OCI-LY7 (cell line): ENCODE data around the gene TRPM2. TPM values are rescaled to one million over a fixed set of nuclear protein-coding genes. Genes with fewer than 3 reads are reported as not detected.
A peak's percentile ranks its signal among the peaks of the same experiment; 100 is the strongest.

Experiments used
- BruUV-seq: library from RNA; stranded (reverse); fragments of 400-500 nt; replicated peaks from 2 replicates; lab custom pipeline; 2021; lab: Mats Ljungman, UMichigan
- CTCF ChIA-PET: fragments of 300-600 bp; sonication (Branson Sonifier 250); formaldehyde crosslinking; loops from one replicate; lab custom pipeline; 2022; ENCODE audit warnings: antibody characterized with exemption; ENCODE audit not compliant: unreplicated experiment; lab: Charles Lee
- POLR2A ChIA-PET: fragments of 300-600 bp; sonication (Branson Sonifier 250); formaldehyde crosslinking; loops from one replicate; lab custom pipeline; 2022; ENCODE audit warnings: antibody characterized with exemption; lab: Charles Lee
- DNase-seq: peaks from one replicate; pipeline ENCODE4 v3.0.0-alpha.2; 2015; ENCODE audit warnings: low spot score
- H2AFZ ChIP-seq: fragments of 200-600 bp; sonication (generic), shearing (Covaris generic); 2 replicates; pipeline ENCODE4 v1.6.1; 2014; ENCODE audit warnings: mild to moderate bottlenecking, antibody characterized with exemption, low read length, moderate library complexity
- H3K27ac ChIP-seq: fragments of 200-600 bp; sonication (generic); 2 replicates; pipeline ENCODE4 v1.5.1; 2014; ENCODE audit warnings: mixed run types, low read depth, mild to moderate bottlenecking, moderate library complexity, low read length, inconsistent platforms; ENCODE audit not compliant: poor library complexity, severe bottlenecking
- H3K36me3 ChIP-seq: fragments of 200-600 bp; sonication (generic); 2 replicates; pipeline ENCODE4 v1.6.1; 2014; ENCODE audit warnings: mild to moderate bottlenecking, antibody characterized with exemption, low read length, moderate library complexity, mixed read lengths; ENCODE audit not compliant: insufficient read depth
- H3K4me1 ChIP-seq: fragments of 200-600 bp; sonication (generic); 2 replicates; pipeline ENCODE4 v1.5.1; 2014; ENCODE audit warnings: mild to moderate bottlenecking, low read length; ENCODE audit not compliant: insufficient read depth, poor library complexity, severe bottlenecking
- H3K4me2 ChIP-seq: fragments of 200-600 bp; sonication (generic); 2 replicates; pipeline ENCODE4 v1.6.1; 2014; ENCODE audit warnings: mild to moderate bottlenecking, low read length
- H3K4me3 ChIP-seq: fragments of 200-600 bp; sonication (generic); 2 replicates; pipeline ENCODE4 v1.5.1; 2014; ENCODE audit warnings: mild to moderate bottlenecking, low read depth, low read length; ENCODE audit not compliant: poor library complexity, severe bottlenecking
- H3K79me2 ChIP-seq: fragments of 200-600 bp; sonication (generic); 2 replicates; pipeline ENCODE4 v1.6.1; 2016; ENCODE audit warnings: low read depth, mild to moderate bottlenecking, low read length, moderate library complexity, mixed read lengths; ENCODE audit not compliant: insufficient read depth
- H3K9me2 ChIP-seq: fragments of 200-600 bp; sonication (generic); 2 replicates; pipeline ENCODE4 v1.6.1; 2016; ENCODE audit warnings: mild to moderate bottlenecking, low read length, mixed read lengths; ENCODE audit not compliant: insufficient read depth
- H3K9me3 ChIP-seq: fragments of 200-600 bp; sonication (generic); 2 replicates; pipeline ENCODE4 v1.6.1; 2014; ENCODE audit warnings: mild to moderate bottlenecking, mixed run types, low read length, mixed read lengths
- H4K20me1 ChIP-seq: fragments of 200-600 bp; sonication (generic); 2 replicates; pipeline ENCODE4 v1.6.1; 2014; ENCODE audit warnings: mild to moderate bottlenecking, antibody characterized with exemption, low read length, moderate library complexity, mixed read lengths; ENCODE audit not compliant: insufficient read depth
- EZH2phosphoT487 ChIP-seq: fragments of 200-600 bp; sonication (generic); IDR thresholded peaks from 2 replicates; pipeline ENCODE4 v1.6.1; 2018; ENCODE audit warnings: low read depth, borderline replicate concordance, mild to moderate bottlenecking, mixed run types, antibody characterized with exemption, low read length, moderate library complexity, mixed read lengths
- intact Hi-C: fragments of 100-400 bp; cut with micrococcal nuclease; formaldehyde crosslinking; loops from one replicate; pipeline ENCODE4 v1.10.0; 2022; ENCODE audit not compliant: unreplicated experiment
- total RNA-seq, 2 experiments: library from RNA; depleted of rRNA in 1 of 2; stranded (reverse); fragments of >200 nt in 1 of 2; shearing (Covaris generic) in 1 of 2; gene quantifications; 2 replicates each; pipeline ENCODE4 v1.2.3, GENCODE V29; 2014 to 2022
- TF ChIP-seq, protein P1 (sequence below): fragments of 200-600 bp; sonication (generic); conservative IDR thresholded peaks from 2 replicates; pipeline ENCODE4 v1.5.1; 2014; ENCODE audit warnings: mild to moderate bottlenecking, antibody characterized with exemption, low read length, moderate library complexity, mixed read lengths

TRPM2 gene
- total RNA-seq, 2 experiments from 2014 or later, result 1.8 to 7.1 TPM

DNA sequence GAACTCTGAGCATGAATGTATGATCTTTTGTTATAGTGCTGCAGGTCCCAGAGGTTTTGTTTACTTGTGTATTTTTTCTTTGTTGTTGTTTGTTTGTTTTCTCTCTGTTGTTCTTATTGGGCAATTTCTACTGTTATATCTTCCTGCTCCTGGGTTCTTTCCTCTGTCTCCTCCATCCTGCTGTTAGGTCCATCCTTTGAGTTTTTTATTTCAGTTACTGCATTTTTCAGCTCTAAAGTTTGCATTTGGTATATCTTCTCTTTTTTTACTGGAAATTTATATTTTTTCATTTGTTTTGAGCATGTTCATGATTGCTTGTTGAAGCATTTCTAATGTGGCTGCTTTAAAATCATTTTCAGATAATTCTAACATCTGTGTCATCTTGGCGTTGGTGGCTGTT is 9.9 kb downstream of the TRPM2 start:
- POLR2A ChIA-PET, result no interaction called here
- no peak for DNase-seq

DNA sequence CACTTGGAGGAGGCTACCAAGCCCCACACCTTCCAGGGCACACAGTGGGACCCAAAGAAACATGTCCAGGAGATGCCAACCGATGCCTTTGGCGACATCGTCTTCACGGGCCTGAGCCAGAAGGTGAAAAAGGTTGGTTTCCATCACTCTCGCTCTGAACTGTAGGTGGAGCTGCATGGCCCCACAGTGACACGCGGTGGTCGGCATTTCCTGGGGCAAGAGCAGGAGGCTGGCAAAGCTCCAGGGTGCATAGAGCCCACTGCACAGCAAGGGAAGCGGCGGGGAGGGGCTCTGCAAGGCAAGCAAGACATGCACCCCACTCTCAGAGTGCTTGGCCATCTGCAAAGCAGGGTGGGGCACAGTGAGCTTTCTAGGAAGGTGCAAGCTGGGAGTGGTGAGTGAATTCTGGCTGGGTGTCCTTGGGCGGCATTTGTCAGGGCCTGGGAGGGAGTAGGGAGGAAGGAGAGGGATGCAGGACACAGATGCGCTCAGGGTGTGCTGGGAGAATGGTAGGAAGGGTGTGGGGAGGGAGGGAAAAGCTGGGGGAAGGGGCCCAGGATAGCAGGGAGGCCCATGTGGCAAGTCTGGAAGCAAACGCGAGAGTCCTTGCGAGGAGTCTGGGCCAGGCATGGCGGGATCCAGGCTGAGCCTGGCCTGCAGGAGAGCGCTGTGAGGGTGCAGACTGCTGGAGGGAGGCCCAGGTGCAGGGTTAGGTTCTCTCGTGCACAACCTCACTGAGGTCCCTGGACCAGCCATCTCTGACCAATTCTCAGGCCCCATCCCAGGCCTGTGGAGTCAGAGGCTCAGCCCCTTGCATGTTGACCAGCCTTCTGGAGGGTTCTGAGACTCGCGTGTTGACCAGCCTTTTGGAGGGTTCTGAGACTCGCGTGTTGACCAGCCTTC is 11.0 kb downstream of the TRPM2 start:
- CTCF ChIA-PET, result no interaction called here
- H4K20me1 ChIP-seq, result no peaks in the 10 kb centered on the region

More for the DNA sequence above, 9.9 kb downstream of the TRPM2 start:
- H3K4me2 ChIP-seq, result no peak overlapping the region
- no peaks in the 10 kb centered on the region for H4K20me1 ChIP-seq
- CTCF ChIA-PET, result no interaction called here
- no peaks in the 10 kb centered on the region for H3K9me2 ChIP-seq
- H3K4me1 ChIP-seq, result peaks cover 6% of the 10 kb centered on the region
- no peak for TF ChIP-seq EZH2phosphoT487
- TF ChIP-seq, protein P1, sequence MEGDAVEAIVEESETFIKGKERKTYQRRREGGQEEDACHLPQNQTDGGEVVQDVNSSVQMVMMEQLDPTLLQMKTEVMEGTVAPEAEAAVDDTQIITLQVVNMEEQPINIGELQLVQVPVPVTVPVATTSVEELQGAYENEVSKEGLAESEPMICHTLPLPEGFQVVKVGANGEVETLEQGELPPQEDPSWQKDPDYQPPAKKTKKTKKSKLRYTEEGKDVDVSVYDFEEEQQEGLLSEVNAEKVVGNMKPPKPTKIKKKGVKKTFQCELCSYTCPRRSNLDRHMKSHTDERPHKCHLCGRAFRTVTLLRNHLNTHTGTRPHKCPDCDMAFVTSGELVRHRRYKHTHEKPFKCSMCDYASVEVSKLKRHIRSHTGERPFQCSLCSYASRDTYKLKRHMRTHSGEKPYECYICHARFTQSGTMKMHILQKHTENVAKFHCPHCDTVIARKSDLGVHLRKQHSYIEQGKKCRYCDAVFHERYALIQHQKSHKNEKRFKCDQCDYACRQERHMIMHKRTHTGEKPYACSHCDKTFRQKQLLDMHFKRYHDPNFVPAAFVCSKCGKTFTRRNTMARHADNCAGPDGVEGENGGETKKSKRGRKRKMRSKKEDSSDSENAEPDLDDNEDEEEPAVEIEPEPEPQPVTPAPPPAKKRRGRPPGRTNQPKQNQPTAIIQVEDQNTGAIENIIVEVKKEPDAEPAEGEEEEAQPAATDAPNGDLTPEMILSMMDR, result no peak
- no peaks in the 10 kb centered on the region for H3K36me3 ChIP-seq
- H3K27ac ChIP-seq, result no peak overlapping the region
- 0 out of 2 replicates have a peak, but pooled peaks cover 7% of the 10 kb centered on the region for H3K9me3 ChIP-seq
- BruUV-seq, result no TSS peak
- no peak overlapping the region for H3K4me3 ChIP-seq
- no peaks in the 10 kb centered on the region for H3K79me2 ChIP-seq
- intact Hi-C loops, result no loop called here
- no peak overlapping the region for H2AFZ ChIP-seq

More for the DNA sequence above, 11.0 kb downstream of the TRPM2 start:
- no peak for TF ChIP-seq EZH2phosphoT487
- TF ChIP-seq, protein P1, result 0 out of 2 replicates have a peak, but pooled peaks have one; percentile 33
- 0 out of 2 replicates have a peak, but pooled peaks cover 7% of the 10 kb centered on the region for H3K9me3 ChIP-seq
- POLR2A ChIA-PET, result no interaction called here
- BruUV-seq, result no TSS peak
- H3K36me3 ChIP-seq, result no peaks in the 10 kb centered on the region
- intact Hi-C loops, result no loop called here
- no peak for DNase-seq
- H3K4me1 ChIP-seq, result peaks cover 6% of the 10 kb centered on the region
- no peak overlapping the region for H3K27ac ChIP-seq
- no peak overlapping the region for H3K4me3 ChIP-seq
- no peaks in the 10 kb centered on the region for H3K79me2 ChIP-seq
- no peaks in the 10 kb centered on the region for H3K9me2 ChIP-seq
- H3K4me2 ChIP-seq, result no peak overlapping the region
- no peak overlapping the region for H2AFZ ChIP-seq
